Endothelial cell of umbilical vein (primary cell): ENCODE data around the gene RGS9. TPM values are rescaled to one million over a fixed set of nuclear protein-coding genes. Genes with fewer than 3 reads are reported as not detected.

ENCODE experiments used
- BruUV-seq: library from RNA; stranded (reverse); fragments of 400-500 nt; replicated peaks from 2 replicates; lab custom pipeline; 2021; lab: Mats Ljungman, UMichigan
- CTCF ChIA-PET: fragments of 300-600, 350-600 bp; sonication (Branson Sonifier 250); formaldehyde crosslinking; loops from one replicate; lab custom pipeline; 2021; ENCODE audit warnings: antibody characterized with exemption, inconsistent platforms; lab: Charles Lee
- POLR2A ChIA-PET: fragments of 300-600, 350-600 bp; sonication (Branson Sonifier 250); formaldehyde crosslinking; loops from one replicate; lab custom pipeline; 2021; ENCODE audit warnings: antibody characterized with exemption, inconsistent platforms; lab: Charles Lee
- DNase-seq: peaks from one replicate; pipeline ENCODE4 v3.0.0-alpha.2; 2011; ENCODE audit warnings: low read depth, low spot score
- FAIRE-seq: peaks from 2 replicates; lab custom pipeline; 2011; peaks lifted over from hg19 to GRCh38; lab: Jason Lieb, UNC
- H2AFZ ChIP-seq: 2 replicates; pipeline ENCODE4 v1.6.0; 2012; ENCODE audit warnings: low read depth, low read length, control low read depth, inconsistent platforms
- H3K27ac ChIP-seq: 2 replicates; pipeline ENCODE4 v1.5.1; 2011; ENCODE audit warnings: low read depth, mild to moderate bottlenecking, control low read depth, low read length, moderate library complexity; ENCODE audit not compliant: insufficient read depth
- H3K27me3 ChIP-seq, 2 experiments: 2 replicates each; pipeline versions ENCODE4 v1.6.0 to v1.6.1; 2011; ENCODE audit warnings: low read length in 2 of 2, mixed read lengths in 1 of 2; ENCODE audit not compliant: control insufficient read depth in 2 of 2, insufficient read depth in 2 of 2
- H3K36me3 ChIP-seq, 2 experiments: 2 replicates in 1 of 2; 3 replicates in 1 of 2; pipeline ENCODE4 v1.5.1; 2011; ENCODE audit warnings: low read length in 2 of 2, mild to moderate bottlenecking in 1 of 2, moderate library complexity in 1 of 2; ENCODE audit not compliant: control insufficient read depth in 2 of 2, insufficient read depth in 2 of 2; ENCODE audit errors: extremely low read depth in 1 of 2
- H3K4me1 ChIP-seq: 3 replicates; pipeline ENCODE4 v1.5.1; 2011; ENCODE audit warnings: mild to moderate bottlenecking, low read length; ENCODE audit not compliant: control insufficient read depth, insufficient read depth; ENCODE audit errors: extremely low read depth
- H3K4me2 ChIP-seq: 2 replicates; pipeline ENCODE4 v1.6.1; 2011; ENCODE audit warnings: low read length, control low read depth, mixed read lengths; ENCODE audit not compliant: insufficient read depth
- H3K4me3 ChIP-seq, 3 experiments: fragments of 200-600 bp in 1 of 3; sonication (generic), shearing (Covaris generic) in 1 of 3; replicated peaks in 1 of 3; 2 replicates each; pipeline ENCODE4 v1.5.1; 2011 to 2016; ENCODE audit warnings: control low read depth in 3 of 3, low read length in 3 of 3, mild to moderate bottlenecking in 2 of 3, inconsistent platforms in 1 of 3, low read depth in 1 of 3, moderate library complexity in 1 of 3; ENCODE audit not compliant: insufficient read depth in 1 of 3
- H3K79me2 ChIP-seq: 2 replicates; pipeline ENCODE4 v1.6.0; 2012; ENCODE audit warnings: low read length, inconsistent platforms; ENCODE audit not compliant: control insufficient read depth, insufficient read depth
- H3K9ac ChIP-seq: replicated peaks from 2 replicates; pipeline ENCODE3; 2011; ENCODE audit warnings: low read length, control low read depth; ENCODE audit not compliant: insufficient read depth; ENCODE audit errors: extremely low read depth
- H3K9me1 ChIP-seq: replicated peaks from 3 replicates; pipeline ENCODE4 v1.6.0; 2011; ENCODE audit warnings: mild to moderate bottlenecking, low read length; ENCODE audit not compliant: control insufficient read depth, insufficient read depth; ENCODE audit errors: extremely low read depth
- H3K9me3 ChIP-seq: replicated peaks from 2 replicates; pipeline ENCODE4 v1.5.1; 2012; ENCODE audit warnings: low read length, inconsistent platforms; ENCODE audit not compliant: control insufficient read depth, insufficient read depth
- H4K20me1 ChIP-seq: replicated peaks from 2 replicates; pipeline ENCODE3; 2011; ENCODE audit warnings: mild to moderate bottlenecking, low read length; ENCODE audit not compliant: control insufficient read depth, insufficient read depth; ENCODE audit errors: extremely low read depth
- EZH2 ChIP-seq: IDR thresholded peaks from 2 replicates; pipeline ENCODE4 v1.6.1; 2012; ENCODE audit warnings: borderline replicate concordance, low read depth, mild to moderate bottlenecking, moderate library complexity, low read length, inconsistent platforms; ENCODE audit not compliant: severe bottlenecking
- FOS ChIP-seq: IDR thresholded peaks from 2 replicates; pipeline ENCODE4 v1.6.1; 2011; ENCODE audit warnings: mild to moderate bottlenecking, low read length, moderate library complexity, borderline replicate concordance; ENCODE audit not compliant: insufficient read depth
- GATA2 ChIP-seq: IDR thresholded peaks from 2 replicates; pipeline ENCODE4 v1.7.0; 2011; ENCODE audit warnings: low read depth, mild to moderate bottlenecking, moderate library complexity, mixed read lengths, low read length; ENCODE audit not compliant: insufficient read length, insufficient read depth
- JUN ChIP-seq: IDR thresholded peaks from 2 replicates; pipeline ENCODE4 v1.6.1; 2011; ENCODE audit warnings: borderline replicate concordance, low read depth; ENCODE audit not compliant: insufficient read length, insufficient read depth
- MYC ChIP-seq: IDR thresholded peaks from one replicate; pipeline ENCODE4 v1.6.1; 2011; ENCODE audit warnings: mild to moderate bottlenecking, low read depth, low read length
- POLR2A ChIP-seq: IDR thresholded peaks from 2 replicates; pipeline ENCODE4 v1.6.1; 2012; ENCODE audit warnings: low read depth, mild to moderate bottlenecking, control low read depth, low read length
- POLR2AphosphoS5 ChIP-seq: IDR thresholded peaks from 2 replicates; pipeline ENCODE4 v1.6.1; 2012; ENCODE audit warnings: low read depth, mild to moderate bottlenecking, control low read depth, low read length, moderate library complexity; ENCODE audit not compliant: insufficient read depth
- dilution Hi-C: fragments of 300-500 bp; cut with MboI; formaldehyde crosslinking; loops from one replicate; pipeline ENCODE4 v1.15.0; 2019; ENCODE audit warnings: low sequenced_read_pairs; ENCODE audit not compliant: extremely low pct_ligation_motif_present
- intact Hi-C: fragments of 100-400 bp; cut with micrococcal nuclease; formaldehyde crosslinking; loops from one replicate; pipeline ENCODE4 v1.10.0; 2022
- polyA plus RNA-seq, 4 experiments: library from polyadenylated mRNA; depleted of rRNA in 3 of 4; stranded (reverse) in 3 of 4; unstranded in 1 of 4; fragments of >200 nt; gene quantifications; 2 replicates each; pipeline versions ENCODE4 v1.2.1 to v1.2.3, GENCODE V29; 2011 to 2012; ENCODE audit warnings: missing spikeins in 1 of 4
- total RNA-seq: library from RNA; stranded (reverse); gene quantifications from 2 replicates; pipeline ENCODE4 v1.2.3, GENCODE V29; 2021
- TF ChIP-seq, protein P1 (sequence below): IDR thresholded peaks from 2 replicates; pipeline ENCODE4 v1.6.1; 2011; ENCODE audit not compliant: insufficient read depth, insufficient read length
- TF ChIP-seq, protein P2 (sequence below), 2 donors: IDR thresholded peaks; 1 replicate in 1 of 2; 2 replicates in 1 of 2; pipeline ENCODE4 v1.5.1; 2011; ENCODE audit warnings: low read length in 2 of 2, mild to moderate bottlenecking in 2 of 2, moderate library complexity in 2 of 2, control low read depth in 1 of 2, inconsistent platforms in 1 of 2, low read depth in 1 of 2; ENCODE audit not compliant: insufficient read depth in 1 of 2; ENCODE audit errors: extremely low read depth in 1 of 2

RGS9 gene
- total and polyA plus RNA-seq, 2 donors (not counting 3 experiments of a cell fraction or from before 2014, with no cell fraction given): 0.61 to 1.4 TPM

DNA sequence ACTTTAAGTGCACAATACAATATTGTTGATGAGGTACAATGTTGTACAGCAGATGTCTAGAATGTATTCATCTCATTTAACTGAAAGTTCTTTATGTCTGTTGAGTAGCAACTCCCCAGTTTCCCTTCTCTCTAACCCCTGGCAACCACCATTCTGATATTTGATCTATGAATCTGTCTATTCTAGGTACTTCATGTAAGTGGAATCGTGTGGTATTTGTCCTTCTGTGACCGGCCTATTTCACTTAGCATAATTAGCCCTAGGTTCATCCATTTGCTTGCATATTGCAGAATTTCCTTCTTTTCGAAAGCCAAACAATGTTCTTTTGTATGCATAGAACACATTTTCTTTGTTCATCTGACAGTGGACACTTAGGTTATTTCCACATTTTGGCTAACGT lies 10.8 kb downstream of the RGS9 start:
- no peak overlapping the region for H2AFZ ChIP-seq
- H3K4me2 ChIP-seq: no peak overlapping the region
- no peak for TF ChIP-seq JUN
- no peak for TF ChIP-seq POLR2AphosphoS5
- no peaks in the 10 kb centered on the region for H3K4me1 ChIP-seq
- intact Hi-C loops (no loop called here), dilution Hi-C loops (no loop called here)
- no peak overlapping the region for H3K9ac ChIP-seq
- DNase-seq: no peak
- H4K20me1 ChIP-seq: no peaks in the 10 kb centered on the region
- H3K27ac ChIP-seq: no peak overlapping the region
- H3K36me3 ChIP-seq: no peaks in the 10 kb centered on the region
- ChIA-PET POLR2A (no interaction called here), CTCF (no interaction called here)
- no peaks in the 10 kb centered on the region for H3K79me2 ChIP-seq
- peaks cover 9 to 10% of the 10 kb centered on the region in 2 experiments for H3K27me3 ChIP-seq
- no peak overlapping the region for H3K4me3 ChIP-seq
- no TSS peak for BruUV-seq
- H3K9me3 ChIP-seq: no peaks in the 10 kb centered on the region
- H3K9me1 ChIP-seq: no peaks in the 10 kb centered on the region
- no peak for FAIRE-seq

DNA sequence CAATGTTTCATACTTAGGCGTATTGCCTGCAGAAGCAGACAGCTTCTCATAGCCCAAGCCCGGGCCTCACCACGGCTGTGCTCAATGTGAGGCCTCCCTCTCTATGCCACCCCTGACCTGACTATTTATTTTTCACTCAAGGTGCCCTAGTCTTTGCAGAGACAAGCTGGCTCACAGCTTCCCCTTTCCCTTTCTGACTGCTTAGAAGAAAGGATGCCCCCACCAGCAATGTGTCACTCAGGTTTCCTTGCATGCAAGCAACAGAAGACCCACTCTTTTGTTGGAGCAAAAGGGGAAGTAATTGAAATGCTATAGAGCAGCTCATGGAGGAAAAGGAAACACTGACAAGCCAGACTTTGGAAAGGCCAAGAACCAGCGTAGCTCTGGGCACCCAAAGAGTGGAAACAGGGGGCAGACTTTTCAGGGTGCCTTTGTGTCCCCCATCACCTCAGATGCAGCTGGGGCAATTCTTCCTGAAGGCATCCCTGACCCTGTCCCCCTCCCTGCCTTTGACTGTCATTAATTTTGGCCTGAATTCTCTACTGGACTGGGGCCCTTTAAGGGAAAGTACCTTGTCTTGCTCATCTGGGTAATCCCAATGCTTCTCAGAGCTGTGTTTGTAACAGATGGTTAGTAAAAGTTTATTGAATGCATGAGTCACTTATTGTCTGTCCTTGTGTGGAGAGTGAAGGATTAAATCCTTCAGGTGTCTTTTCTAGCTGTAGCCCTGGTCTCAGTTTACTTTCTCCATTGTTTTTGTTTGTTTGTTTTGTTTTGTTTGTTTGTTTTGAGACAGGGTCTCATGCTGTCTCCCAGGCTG lies 17.8 kb downstream of the RGS9 start:
- peaks cover 17 to 20% of the 10 kb centered on the region in 2 experiments for H3K27me3 ChIP-seq
- TF ChIP-seq MYC (no peak), FOS (no peak), JUN (no peak), POLR2AphosphoS5 (no peak), EZH2 (no peak), GATA2 (no peak), POLR2A (no peak)
- TF ChIP-seq, protein P1, sequence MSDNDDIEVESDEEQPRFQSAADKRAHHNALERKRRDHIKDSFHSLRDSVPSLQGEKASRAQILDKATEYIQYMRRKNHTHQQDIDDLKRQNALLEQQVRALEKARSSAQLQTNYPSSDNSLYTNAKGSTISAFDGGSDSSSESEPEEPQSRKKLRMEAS: no peak
- TF ChIP-seq, protein P2, sequence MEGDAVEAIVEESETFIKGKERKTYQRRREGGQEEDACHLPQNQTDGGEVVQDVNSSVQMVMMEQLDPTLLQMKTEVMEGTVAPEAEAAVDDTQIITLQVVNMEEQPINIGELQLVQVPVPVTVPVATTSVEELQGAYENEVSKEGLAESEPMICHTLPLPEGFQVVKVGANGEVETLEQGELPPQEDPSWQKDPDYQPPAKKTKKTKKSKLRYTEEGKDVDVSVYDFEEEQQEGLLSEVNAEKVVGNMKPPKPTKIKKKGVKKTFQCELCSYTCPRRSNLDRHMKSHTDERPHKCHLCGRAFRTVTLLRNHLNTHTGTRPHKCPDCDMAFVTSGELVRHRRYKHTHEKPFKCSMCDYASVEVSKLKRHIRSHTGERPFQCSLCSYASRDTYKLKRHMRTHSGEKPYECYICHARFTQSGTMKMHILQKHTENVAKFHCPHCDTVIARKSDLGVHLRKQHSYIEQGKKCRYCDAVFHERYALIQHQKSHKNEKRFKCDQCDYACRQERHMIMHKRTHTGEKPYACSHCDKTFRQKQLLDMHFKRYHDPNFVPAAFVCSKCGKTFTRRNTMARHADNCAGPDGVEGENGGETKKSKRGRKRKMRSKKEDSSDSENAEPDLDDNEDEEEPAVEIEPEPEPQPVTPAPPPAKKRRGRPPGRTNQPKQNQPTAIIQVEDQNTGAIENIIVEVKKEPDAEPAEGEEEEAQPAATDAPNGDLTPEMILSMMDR (IDR thresholded peaks at IDR 0.05; ENCODE audit: extremely low read depth in 1 of 2, insufficient read depth in 1 of 2, low read depth in 1 of 2, low read length in 2 of 2): no peak
- dilution Hi-C loops: no loop called here
- BruUV-seq: no TSS peak
- no peak overlapping the region for H2AFZ ChIP-seq
- ChIA-PET POLR2A (no interaction called here), CTCF (interaction anchor here (0.9 to 7.8 kb wide), 6 partner anchors 8 to 217 kb away, joined by 3 to 55 read pairs (median 5); partner anchors contain the start of gene RGS9)
- intact Hi-C loops: loop anchor here (5.0 kb wide), 1 partner anchor 37 kb away; no protein-coding TSS in a partner anchor
- peaks cover 6% of the 10 kb centered on the region for H3K4me1 ChIP-seq
- no peaks in the 10 kb centered on the region for H3K36me3 ChIP-seq
- no peaks in the 10 kb centered on the region for H3K9me3 ChIP-seq
- no peak overlapping the region for H3K9ac ChIP-seq
- FAIRE-seq: peak; percentile 12
- no peaks in the 10 kb centered on the region for H4K20me1 ChIP-seq
- no peaks in the 10 kb centered on the region for H3K79me2 ChIP-seq
- no peaks in the 10 kb centered on the region for H3K9me1 ChIP-seq
- no peak overlapping the region for H3K27ac ChIP-seq
- DNase-seq: peak; percentile 35
- H3K4me3 ChIP-seq: no peak overlapping the region
- H3K4me2 ChIP-seq: no peak overlapping the region
